H9 (cell line): Measurements from ENCODE around the gene SGSM2. TPM values are rescaled to one million over a fixed set of nuclear protein-coding genes. Genes with fewer than 3 reads are reported as not detected.

ENCODE experiments used
- DNase-seq: peaks from one replicate; pipeline ENCODE4 v3.0.0-alpha.2; 2017
- H2AFZ ChIP-seq: one replicate; pipeline ENCODE4 v1.6.1; 2013; ENCODE audit warnings: mild to moderate bottlenecking, low read length, control low read depth, moderate library complexity
- H2AK5ac ChIP-seq: 2 replicates; pipeline ENCODE4 v1.6.1; 2013; ENCODE audit warnings: low read length, control low read depth, mixed read lengths; ENCODE audit not compliant: insufficient read length
- H2BK120ac ChIP-seq: one replicate; pipeline ENCODE4 v1.6.1; 2013; ENCODE audit warnings: low read depth, mild to moderate bottlenecking, low read length, control low read depth, inconsistent platforms; ENCODE audit not compliant: poor library complexity, severe bottlenecking
- H2BK12ac ChIP-seq: 2 replicates; pipeline ENCODE4 v1.6.1; 2013; ENCODE audit warnings: low read length, control low read depth, mixed read lengths, low read depth; ENCODE audit not compliant: insufficient read length
- H2BK15ac ChIP-seq: 2 replicates; pipeline ENCODE4 v1.6.1; 2013; ENCODE audit warnings: low read depth, low read length, control low read depth
- H2BK20ac ChIP-seq: one replicate; pipeline ENCODE4 v1.6.1; 2013; ENCODE audit warnings: low read depth, mild to moderate bottlenecking, low read length, control low read depth, inconsistent platforms; ENCODE audit not compliant: poor library complexity, severe bottlenecking
- H2BK5ac ChIP-seq: 2 replicates; pipeline ENCODE4 v1.6.1; 2013; ENCODE audit warnings: low read length, control low read depth, mixed read lengths; ENCODE audit not compliant: insufficient read length
- H3K14ac ChIP-seq: 2 replicates; pipeline ENCODE4 v1.6.1; 2013; ENCODE audit warnings: low read length, control low read depth; ENCODE audit not compliant: insufficient read depth
- H3K18ac ChIP-seq: 2 replicates; pipeline ENCODE4 v1.6.1; 2013; ENCODE audit warnings: low read depth, mild to moderate bottlenecking, mixed read lengths, low read length, control low read depth; ENCODE audit not compliant: insufficient read length
- H3K23ac ChIP-seq: 2 replicates; pipeline ENCODE4 v1.6.1; 2013; ENCODE audit warnings: low read length, control low read depth, mixed read lengths, low read depth; ENCODE audit not compliant: insufficient read length
- H3K23me2 ChIP-seq: 2 replicates; pipeline ENCODE4 v1.6.1; 2013; ENCODE audit warnings: low read depth, mild to moderate bottlenecking, mixed read lengths, low read length, control low read depth; ENCODE audit not compliant: insufficient read length, poor library complexity, severe bottlenecking
- H3K27ac ChIP-seq: 2 replicates; pipeline ENCODE4 v1.5.1; 2013; ENCODE audit warnings: low read length, control low read depth, mixed read lengths, low read depth; ENCODE audit not compliant: insufficient read length
- H3K27me3 ChIP-seq: 2 replicates; pipeline ENCODE4 v1.6.1; 2013; ENCODE audit warnings: low read length, control low read depth, inconsistent platforms; ENCODE audit not compliant: insufficient read depth
- H3K4ac ChIP-seq: 2 replicates; pipeline ENCODE4 v1.6.1; 2013; ENCODE audit warnings: low read depth, mild to moderate bottlenecking, control low read depth, inconsistent platforms, low read length, moderate library complexity
- H3K4me1 ChIP-seq: 2 replicates; pipeline ENCODE4 v1.6.1; 2013; ENCODE audit warnings: low read length, control low read depth, inconsistent platforms; ENCODE audit not compliant: insufficient read depth
- H3K4me2 ChIP-seq: 2 replicates; pipeline ENCODE4 v1.6.1; 2013; ENCODE audit warnings: low read length, control low read depth, mixed read lengths; ENCODE audit not compliant: insufficient read length, insufficient read depth
- H3K56ac ChIP-seq: 2 replicates; pipeline ENCODE4 v1.6.1; 2013; ENCODE audit warnings: low read depth, mild to moderate bottlenecking, mixed read lengths, low read length, control low read depth; ENCODE audit not compliant: insufficient read length
- H3K79me1 ChIP-seq: 2 replicates; pipeline ENCODE4 v1.6.1; 2013; ENCODE audit warnings: low read depth, mild to moderate bottlenecking, moderate library complexity, low read length, control low read depth, inconsistent platforms; ENCODE audit not compliant: insufficient read depth, poor library complexity, severe bottlenecking
- H3K79me2 ChIP-seq: 2 replicates; pipeline ENCODE4 v1.6.1; 2013; ENCODE audit warnings: low read length, control low read depth, inconsistent platforms; ENCODE audit not compliant: insufficient read depth
- H3K9ac ChIP-seq: 2 replicates; pipeline ENCODE4 v1.6.1; 2013; ENCODE audit warnings: low read length, control low read depth, mixed read lengths; ENCODE audit not compliant: insufficient read length; ENCODE audit errors: extremely low read depth
- H3K9me3 ChIP-seq: one replicate; pipeline ENCODE4 v1.6.1; 2013; ENCODE audit warnings: low read depth, low read length, inconsistent platforms; ENCODE audit not compliant: control insufficient read depth
- H3T11ph ChIP-seq: one replicate; pipeline ENCODE4 v1.6.1; 2013; ENCODE audit warnings: mild to moderate bottlenecking, low read length, control low read depth, inconsistent platforms
- H4K20me1 ChIP-seq: one replicate; pipeline ENCODE4 v1.6.1; 2013; ENCODE audit not compliant: control insufficient read depth, insufficient read length, insufficient read depth
- H4K5ac ChIP-seq: 2 replicates; pipeline ENCODE4 v1.6.1; 2013; ENCODE audit warnings: low read depth, mild to moderate bottlenecking, mixed read lengths, low read length, control low read depth; ENCODE audit not compliant: insufficient read length
- H4K8ac ChIP-seq: replicated peaks from 2 replicates; pipeline ENCODE4 v1.6.1; 2013; ENCODE audit warnings: low read length, control low read depth, mixed read lengths, low read depth; ENCODE audit not compliant: insufficient read length
- H4K91ac ChIP-seq: 2 replicates; pipeline ENCODE4 v1.6.1; 2013; ENCODE audit warnings: low read depth, mild to moderate bottlenecking, moderate library complexity, mixed read lengths, low read length, control low read depth; ENCODE audit not compliant: insufficient read length
- H3K27ac Mint-ChIP-seq, 3 experiments: 2 replicates in 2 of 3; 3 replicates in 1 of 3; pipeline ENCODE4 v1.8.0; 2020 to 2021; ENCODE audit warnings: mixed read lengths in 3 of 3, mild to moderate bottlenecking in 1 of 3, moderate library complexity in 1 of 3
- H3K27me3 Mint-ChIP-seq: 2 replicates; pipeline ENCODE4 v1.8.0; 2021; ENCODE audit warnings: low read depth, mild to moderate bottlenecking, moderate library complexity, mixed read lengths
- H3K36me3 Mint-ChIP-seq, 3 experiments: 2 replicates in 2 of 3; 3 replicates in 1 of 3; pipeline ENCODE4 v1.8.0; 2020 to 2021; ENCODE audit warnings: low read depth in 3 of 3, mixed read lengths in 3 of 3; ENCODE audit not compliant: insufficient read depth in 1 of 3
- H3K4me1 Mint-ChIP-seq, 2 experiments: 2 replicates each; pipeline ENCODE4 v1.8.0; 2020; ENCODE audit warnings: mixed read lengths in 2 of 2
- H3K4me3 Mint-ChIP-seq, 2 experiments: 2 replicates in 1 of 2; 3 replicates in 1 of 2; pipeline ENCODE4 v1.8.0; 2020 to 2021; ENCODE audit warnings: mild to moderate bottlenecking in 2 of 2, mixed read lengths in 2 of 2, moderate library complexity in 1 of 2
- H3K9me3 Mint-ChIP-seq, 2 experiments: 2 replicates in 1 of 2; 3 replicates in 1 of 2; pipeline ENCODE4 v1.8.0; 2020; ENCODE audit warnings: mild to moderate bottlenecking in 2 of 2, mixed read lengths in 2 of 2, moderate library complexity in 1 of 2
- WGBS: extraction: QIAGEN DNeasy Blood & Tissue Kit; methylation state at CpG from one replicate; pipeline ENCODE4 v1.1.7; 2013; ENCODE audit warnings: missing lambda C conversion rate, low lambda C conversion rate, mixed read lengths; ENCODE audit not compliant: insufficient read length; ENCODE audit errors: extremely low coverage; 5-methylcytosine and 5-hydroxymethylcytosine counted together
- total RNA-seq: library from RNA; stranded (reverse); gene quantifications from 2 replicates; pipeline ENCODE4 v1.2.1, GENCODE V29; 2021
- TF ChIP-seq, protein P1 (sequence below): fragments of 200-600 bp; sonication (generic); conservative IDR thresholded peaks from 3 replicates; pipeline ENCODE4 v1.8.0; 2021; ENCODE audit warnings: antibody characterized with exemption, mild to moderate bottlenecking

Gene SGSM2
- total RNA-seq, 1 experiment from 2014 or later, result 45.6 TPM

DNA sequence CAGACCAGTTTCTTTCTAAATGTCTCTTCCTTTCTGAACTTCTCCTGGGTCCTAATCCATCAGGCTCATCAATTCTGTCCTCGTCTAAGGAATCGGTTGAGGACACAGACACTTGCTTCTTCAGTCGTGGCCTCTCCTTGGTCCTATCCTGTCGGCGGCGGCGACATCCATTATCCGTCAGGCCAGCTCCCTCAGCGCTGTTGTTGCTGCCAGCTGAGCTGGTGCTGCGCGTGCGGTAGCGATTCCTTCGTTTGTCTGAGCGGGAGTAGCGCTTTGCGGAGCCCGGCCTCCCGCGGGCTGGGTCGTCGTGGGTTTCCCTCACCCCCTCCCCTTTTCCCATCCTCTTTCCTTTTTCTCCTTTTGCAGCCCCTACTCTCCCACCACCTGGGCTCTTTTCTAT lies 37.5 kb upstream of the SGSM2 start:
- no peak for DNase-seq
- H3K27ac Mint-ChIP-seq, result no peak overlapping the region
- H3K79me2 ChIP-seq, result no peaks in the 10 kb centered on the region

More for the DNA sequence above, 37.5 kb upstream of the SGSM2 start:
- H2BK5ac ChIP-seq, result no peak overlapping the region
- H2BK12ac ChIP-seq, result no peak overlapping the region
- H3T11ph ChIP-seq, result no peak overlapping the region
- H3K4me1 ChIP-seq, result no peaks in the 10 kb centered on the region
- no peaks in the 10 kb centered on the region; the same call in 1 of the 2 replicates for H3K27me3 ChIP-seq
- no peaks in the 10 kb centered on the region for H3K9me3 Mint-ChIP-seq
- no peak overlapping the region for H3K4me2 ChIP-seq
- TF ChIP-seq, protein P1, sequence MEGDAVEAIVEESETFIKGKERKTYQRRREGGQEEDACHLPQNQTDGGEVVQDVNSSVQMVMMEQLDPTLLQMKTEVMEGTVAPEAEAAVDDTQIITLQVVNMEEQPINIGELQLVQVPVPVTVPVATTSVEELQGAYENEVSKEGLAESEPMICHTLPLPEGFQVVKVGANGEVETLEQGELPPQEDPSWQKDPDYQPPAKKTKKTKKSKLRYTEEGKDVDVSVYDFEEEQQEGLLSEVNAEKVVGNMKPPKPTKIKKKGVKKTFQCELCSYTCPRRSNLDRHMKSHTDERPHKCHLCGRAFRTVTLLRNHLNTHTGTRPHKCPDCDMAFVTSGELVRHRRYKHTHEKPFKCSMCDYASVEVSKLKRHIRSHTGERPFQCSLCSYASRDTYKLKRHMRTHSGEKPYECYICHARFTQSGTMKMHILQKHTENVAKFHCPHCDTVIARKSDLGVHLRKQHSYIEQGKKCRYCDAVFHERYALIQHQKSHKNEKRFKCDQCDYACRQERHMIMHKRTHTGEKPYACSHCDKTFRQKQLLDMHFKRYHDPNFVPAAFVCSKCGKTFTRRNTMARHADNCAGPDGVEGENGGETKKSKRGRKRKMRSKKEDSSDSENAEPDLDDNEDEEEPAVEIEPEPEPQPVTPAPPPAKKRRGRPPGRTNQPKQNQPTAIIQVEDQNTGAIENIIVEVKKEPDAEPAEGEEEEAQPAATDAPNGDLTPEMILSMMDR, result no peak
- no peak overlapping the region for H2BK120ac ChIP-seq
- H4K91ac ChIP-seq, result no peak overlapping the region
- no CpG with 5 or more reads among the region's 22 CpGs for WGBS
- H3K23ac ChIP-seq, result no peak overlapping the region
- peaks cover 5% of the 10 kb centered on the region for H3K23me2 ChIP-seq
- H3K27ac ChIP-seq, result no peak overlapping the region
- H4K5ac ChIP-seq, result no peak overlapping the region
- H4K20me1 ChIP-seq, result no peaks in the 10 kb centered on the region
- peaks cover 3% of the 10 kb centered on the region; the same call in 1 of the 2 replicates for H3K27me3 Mint-ChIP-seq
- no peak overlapping the region for H2BK15ac ChIP-seq
- H3K79me1 ChIP-seq, result peaks cover 4% of the 10 kb centered on the region
- no peak overlapping the region for H2AK5ac ChIP-seq
- no peak overlapping the region for H2BK20ac ChIP-seq
- H2AFZ ChIP-seq, result no peak overlapping the region
- no peak overlapping the region for H3K4ac ChIP-seq
- H4K8ac ChIP-seq, result no peak overlapping the region
- H3K36me3 Mint-ChIP-seq, result peaks cover 15 to 57% (median 41%) of the 10 kb centered on the region in 3 experiments; a peak in 6 of 7 replicates
- no peak overlapping the region for H3K4me3 Mint-ChIP-seq
- H3K56ac ChIP-seq, result no peak overlapping the region
- no peak overlapping the region for H3K9ac ChIP-seq
- peaks cover 7 to 15% of the 10 kb centered on the region in 2 experiments; a peak in 3 of 4 replicates for H3K4me1 Mint-ChIP-seq
- no peak overlapping the region for H3K14ac ChIP-seq
- no peak overlapping the region for H3K18ac ChIP-seq
- H3K9me3 ChIP-seq, result no peaks in the 10 kb centered on the region
